K562 (cell line): ENCODE measurements around the gene IPCEF1. TPM values are rescaled to one million over a fixed set of nuclear protein-coding genes. Genes with fewer than 3 reads are reported as not detected.

Source experiments
- ADNP ChIP-seq: fragments of 200-800 bp; sonication (Bioruptor generic); IDR thresholded peaks from 2 replicates; pipeline ENCODE4 v1.6.1; 2016; ENCODE audit warnings: missing genetic modification characterization, missing compliant biosample characterization
- CBX2 ChIP-seq: fragments of 200-600 bp; sonication (generic); IDR thresholded peaks from one replicate; pipeline ENCODE4 v1.6.1; 2012; ENCODE audit warnings: mild to moderate bottlenecking, low read length, inconsistent platforms; ENCODE audit not compliant: insufficient read depth, poor library complexity, severe bottlenecking
- CREBBP ChIP-seq: IDR thresholded peaks from one replicate; pipeline ENCODE4 v1.6.1; 2012; ENCODE audit warnings: low read depth, mild to moderate bottlenecking, control low read depth, inconsistent platforms, low read length
- DMBX1 ChIP-seq: fragments of 250-450 bp; sonication (Bioruptor Pico); IDR thresholded peaks from 2 replicates; pipeline ENCODE4 v1.8.0; 2022; ENCODE audit warnings: inconsistent platforms, mild to moderate bottlenecking, moderate library complexity, borderline replicate concordance
- HNRNPL ChIP-seq: fragments of 200-400 bp; formaldehyde crosslinking; IDR thresholded peaks from 2 replicates; pipeline ENCODE4 v1.6.1; 2017; ENCODE audit warnings: low read depth, mild to moderate bottlenecking, low read length
- RBM17 ChIP-seq: fragments of 200-400 bp; formaldehyde crosslinking; IDR thresholded peaks from 2 replicates; pipeline ENCODE4 v1.6.1; 2017; ENCODE audit warnings: low read depth, mild to moderate bottlenecking, low read length, borderline replicate concordance
- TCF3 ChIP-seq: sonication (generic); formaldehyde crosslinking; IDR thresholded peaks from 2 replicates; pipeline ENCODE4 v1.4.0; 2020; ENCODE audit warnings: mild to moderate bottlenecking, missing genetic modification reagents
- polyA plus RNA-seq, 8 experiments: library from polyadenylated mRNA; depleted of rRNA in 4 of 8; stranded (reverse) in 5 of 8; unstranded in 3 of 8; fragments of >200 nt; fragmentation: Nextera tagmentation in 2 of 8; fragmentation: Illumina TruSeq in 1 of 8; extraction: Ambion mirVana in 2 of 8; extraction: Trizol in 1 of 8; gene quantifications; 2 replicates each; pipeline versions ENCODE4 v1.2.1 to v1.2.3, GENCODE V29; 2011 to 2014; ENCODE audit warnings: inconsistent platforms in 1 of 8, missing spikeins in 1 of 8
- total RNA-seq, 7 experiments: library from RNA; depleted of rRNA in 6 of 7; stranded (reverse); fragments of >200 nt in 6 of 7; fragmentation: Illumina TruSeq in 2 of 7; extraction: Trizol in 2 of 7; gene quantifications; 2 replicates each; pipeline versions ENCODE4 v1.2.1 to v1.2.3, GENCODE V29; 2011 to 2021; ENCODE audit warnings: low replicate concordance in 1 of 7
- TF ChIP-seq, protein P1 (sequence below): fragments of 450-650 bp; conservative IDR thresholded peaks from 2 replicates; pipeline ENCODE4 v1.6.1; 2016; ENCODE audit warnings: missing genetic modification characterization, low read depth, mild to moderate bottlenecking, control low read depth, missing compliant biosample characterization
- TF ChIP-seq, protein P2 (sequence below): fragments of 450-650 bp; IDR thresholded peaks from 2 replicates; pipeline ENCODE4 v1.6.1; 2017; ENCODE audit warnings: antibody characterized with exemption, mild to moderate bottlenecking

IPCEF1 gene
- total and polyA plus RNA-seq, 9 of the 15 experiments (the other 6 are each of a cell fraction or from before 2014, with no cell fraction given): 0.14 to 0.18 TPM; not detected in 7

DNA sequence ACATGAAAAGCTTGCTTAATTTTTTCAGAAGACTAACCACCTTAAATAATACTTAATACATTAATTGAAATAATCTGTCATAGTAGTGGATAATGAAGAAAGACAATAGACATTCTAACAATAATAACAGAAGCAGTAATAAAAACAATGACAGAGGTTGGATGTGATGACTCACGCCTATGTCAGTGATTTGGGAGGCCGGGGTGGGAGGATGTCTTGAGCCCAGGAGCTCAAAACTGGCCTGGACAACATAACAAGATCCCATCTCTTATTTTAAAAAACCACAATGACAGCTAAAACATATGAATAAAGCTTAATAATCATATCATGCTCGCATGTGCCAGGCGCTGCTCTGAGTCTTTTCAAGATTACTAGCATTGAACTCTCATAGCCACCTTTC is 105.5 kb downstream of the IPCEF1 start (continued):
- TF ChIP-seq, protein P1, sequence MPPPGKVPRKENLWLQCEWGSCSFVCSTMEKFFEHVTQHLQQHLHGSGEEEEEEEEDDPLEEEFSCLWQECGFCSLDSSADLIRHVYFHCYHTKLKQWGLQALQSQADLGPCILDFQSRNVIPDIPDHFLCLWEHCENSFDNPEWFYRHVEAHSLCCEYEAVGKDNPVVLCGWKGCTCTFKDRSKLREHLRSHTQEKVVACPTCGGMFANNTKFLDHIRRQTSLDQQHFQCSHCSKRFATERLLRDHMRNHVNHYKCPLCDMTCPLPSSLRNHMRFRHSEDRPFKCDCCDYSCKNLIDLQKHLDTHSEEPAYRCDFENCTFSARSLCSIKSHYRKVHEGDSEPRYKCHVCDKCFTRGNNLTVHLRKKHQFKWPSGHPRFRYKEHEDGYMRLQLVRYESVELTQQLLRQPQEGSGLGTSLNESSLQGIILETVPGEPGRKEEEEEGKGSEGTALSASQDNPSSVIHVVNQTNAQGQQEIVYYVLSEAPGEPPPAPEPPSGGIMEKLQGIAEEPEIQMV (tag): no peak
- TF ChIP-seq CBX2 (no peak), ADNP (tag) (no peak), DMBX1 (CRISPR knock-in tag) (no peak), RBM17 (no peak), TCF3 (CRISPR knock-in tag) (no peak), HNRNPL (no peak), CREBBP (no peak)
- TF ChIP-seq, protein P2, sequence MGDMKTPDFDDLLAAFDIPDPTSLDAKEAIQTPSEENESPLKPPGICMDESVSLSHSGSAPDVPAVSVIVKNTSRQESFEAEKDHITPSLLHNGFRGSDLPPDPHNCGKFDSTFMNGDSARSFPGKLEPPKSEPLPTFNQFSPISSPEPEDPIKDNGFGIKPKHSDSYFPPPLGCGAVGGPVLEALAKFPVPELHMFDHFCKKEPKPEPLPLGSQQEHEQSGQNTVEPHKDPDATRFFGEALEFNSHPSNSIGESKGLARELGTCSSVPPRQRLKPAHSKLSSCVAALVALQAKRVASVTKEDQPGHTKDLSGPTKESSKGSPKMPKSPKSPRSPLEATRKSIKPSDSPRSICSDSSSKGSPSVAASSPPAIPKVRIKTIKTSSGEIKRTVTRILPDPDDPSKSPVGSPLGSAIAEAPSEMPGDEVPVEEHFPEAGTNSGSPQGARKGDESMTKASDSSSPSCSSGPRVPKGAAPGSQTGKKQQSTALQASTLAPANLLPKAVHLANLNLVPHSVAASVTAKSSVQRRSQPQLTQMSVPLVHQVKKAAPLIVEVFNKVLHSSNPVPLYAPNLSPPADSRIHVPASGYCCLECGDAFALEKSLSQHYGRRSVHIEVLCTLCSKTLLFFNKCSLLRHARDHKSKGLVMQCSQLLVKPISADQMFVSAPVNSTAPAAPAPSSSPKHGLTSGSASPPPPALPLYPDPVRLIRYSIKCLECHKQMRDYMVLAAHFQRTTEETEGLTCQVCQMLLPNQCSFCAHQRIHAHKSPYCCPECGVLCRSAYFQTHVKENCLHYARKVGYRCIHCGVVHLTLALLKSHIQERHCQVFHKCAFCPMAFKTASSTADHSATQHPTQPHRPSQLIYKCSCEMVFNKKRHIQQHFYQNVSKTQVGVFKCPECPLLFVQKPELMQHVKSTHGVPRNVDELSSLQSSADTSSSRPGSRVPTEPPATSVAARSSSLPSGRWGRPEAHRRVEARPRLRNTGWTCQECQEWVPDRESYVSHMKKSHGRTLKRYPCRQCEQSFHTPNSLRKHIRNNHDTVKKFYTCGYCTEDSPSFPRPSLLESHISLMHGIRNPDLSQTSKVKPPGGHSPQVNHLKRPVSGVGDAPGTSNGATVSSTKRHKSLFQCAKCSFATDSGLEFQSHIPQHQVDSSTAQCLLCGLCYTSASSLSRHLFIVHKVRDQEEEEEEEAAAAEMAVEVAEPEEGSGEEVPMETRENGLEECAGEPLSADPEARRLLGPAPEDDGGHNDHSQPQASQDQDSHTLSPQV: no peak
- TF ChIP-seq, all 486 proteins: peak for 0
